GM18951 (cell line): Measurements from ENCODE around the gene DNM3.
A peak's percentile ranks its signal among the peaks of the same experiment; 100 is the strongest.

ENCODE experiments used
- POLR2A ChIP-seq: IDR thresholded peaks from 4 replicates; pipeline ENCODE4 v1.6.1; 2011; ENCODE audit warnings: mild to moderate bottlenecking; ENCODE audit not compliant: insufficient read length, insufficient read depth; ENCODE audit errors: extremely low read depth
- in situ Hi-C: fragments of 300-500 bp; cut with MboI; formaldehyde crosslinking; loops from one replicate; pipeline ENCODE4 v1.12.0; 2022; ENCODE audit warnings: low sequenced_read_pairs, mixed read lengths, inconsistent platforms; ENCODE audit not compliant: unreplicated experiment

Gene DNM3

DNA sequence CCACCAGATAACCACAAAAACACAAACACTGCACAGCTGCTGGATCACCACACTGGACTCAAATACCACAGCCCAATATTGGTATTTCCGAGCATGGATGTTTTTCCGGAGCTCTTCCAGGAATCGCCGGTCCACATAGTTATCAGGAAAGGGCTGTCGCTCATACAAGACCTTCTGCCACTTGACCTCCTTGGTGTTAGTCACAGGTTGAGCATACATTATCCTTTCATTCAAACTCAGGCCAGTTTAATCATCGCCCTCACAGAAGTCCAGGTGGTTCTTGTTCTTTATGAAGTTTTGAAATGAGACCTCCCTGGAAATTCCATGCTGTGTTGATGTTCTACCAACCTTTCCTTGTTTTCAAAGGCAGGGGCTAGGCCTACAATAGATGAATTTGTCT lies 601.1 kb downstream of the DNM3 start:
- in situ Hi-C loops: no loop called here
- no peak for TF ChIP-seq POLR2A

DNA sequence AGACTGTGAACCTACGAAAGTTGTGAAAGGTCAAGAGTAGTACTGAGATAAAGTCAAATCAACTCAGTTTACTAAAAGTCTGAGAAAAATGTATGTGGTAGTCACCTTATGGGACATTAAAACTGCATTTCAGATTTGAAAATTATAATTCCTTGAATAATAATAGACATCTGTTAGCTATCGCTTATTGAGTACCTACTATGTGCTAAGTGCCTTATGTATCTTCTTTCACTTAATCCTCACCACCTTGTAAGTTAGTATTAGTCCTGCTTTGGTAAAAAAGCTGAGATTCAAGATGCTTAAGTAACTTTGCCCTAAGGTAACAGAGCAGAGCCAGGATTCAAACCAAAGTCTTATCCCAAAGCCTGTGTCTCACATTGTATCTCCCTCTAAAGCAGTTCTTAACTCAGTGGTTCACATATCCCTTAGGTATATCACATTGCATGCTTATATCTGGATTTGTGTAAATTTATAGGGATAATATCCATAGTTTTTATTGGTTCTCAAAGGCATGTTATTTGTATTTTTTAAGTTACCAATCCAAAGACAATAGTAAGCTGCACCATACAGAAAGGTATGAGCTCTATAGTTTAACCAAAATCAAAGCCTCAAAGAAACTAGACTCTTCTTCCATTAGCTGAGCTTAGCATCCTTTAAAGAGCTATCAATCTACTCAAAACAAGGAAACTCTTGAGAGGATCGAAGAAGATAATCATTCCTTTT lies 601.7 kb downstream of the DNM3 start:
- TF ChIP-seq POLR2A: no peak
- in situ Hi-C loops: no loop called here

- peak; percentile 74 for TF ChIP-seq POLR2A
Observed at GRCh38 chr1:172443666-172444453, 602.6 kb downstream of the DNM3 start, which contains the start of gene PIGC. Gene PIGC (minus strand): TSS chr1:172444069. CDS start chr1:172442622, 1,447 bp downstream.

DNA sequence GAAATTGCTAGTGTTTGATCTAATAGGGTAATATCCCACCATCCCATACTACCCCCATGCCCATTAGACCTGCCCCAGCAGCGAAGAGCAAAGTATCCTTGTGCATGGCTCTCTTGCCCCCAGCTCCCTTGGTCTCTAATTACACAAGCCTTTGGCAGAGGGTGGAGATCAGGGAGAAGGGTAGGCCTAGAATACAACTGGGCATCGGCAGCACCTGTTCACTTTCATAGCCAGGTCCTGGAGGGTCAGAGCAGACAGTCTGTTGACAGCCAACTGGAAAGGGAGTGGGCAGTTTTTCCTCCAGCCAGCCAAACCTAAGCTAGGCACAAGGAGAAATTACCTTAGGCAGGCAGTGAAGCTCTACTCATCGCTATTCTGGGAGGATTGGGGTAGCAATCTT lies 605.2 kb downstream of the DNM3 start:
- in situ Hi-C loops: no loop called here
- no peak for TF ChIP-seq POLR2A

More at GRCh38 chr1:172443666-172444453, 602.6 kb downstream of the DNM3 start, which contains the start of gene PIGC:
- in situ Hi-C loops: no loop called here

GRCh38 chr1:172447641-172448040 lies 606.3 kb downstream of the DNM3 start:
- in situ Hi-C loops: no loop called here
- TF ChIP-seq POLR2A: no peak

DNA sequence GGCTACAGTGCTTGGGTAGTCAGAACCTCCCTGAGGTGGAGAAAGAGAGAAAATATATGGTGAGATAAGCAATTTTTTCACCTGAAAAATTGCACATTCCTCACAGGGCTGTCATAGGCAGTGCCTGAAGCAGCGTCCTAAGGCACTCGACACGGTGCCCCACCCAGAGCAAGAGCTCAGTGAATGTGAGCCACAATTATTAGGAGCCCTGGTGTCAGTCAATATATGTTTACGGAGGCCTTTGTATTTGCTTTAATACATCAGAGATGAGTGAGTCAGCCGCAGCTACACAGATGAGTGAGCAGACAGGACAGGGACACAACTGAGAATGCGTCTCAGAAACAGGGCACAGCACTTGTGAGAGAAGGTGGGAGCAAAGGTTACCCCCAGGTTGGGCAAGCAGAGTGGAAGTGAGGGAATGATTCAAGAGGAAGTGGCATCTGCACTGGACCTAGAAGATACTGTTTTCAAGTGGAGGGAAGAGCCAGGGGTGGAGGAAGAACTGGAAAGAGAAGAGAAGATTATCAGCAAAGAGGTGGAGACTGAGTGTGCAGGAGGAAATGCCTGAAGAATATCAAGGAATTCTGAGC lies 607.8 kb downstream of the DNM3 start:
- TF ChIP-seq POLR2A: no peak
- in situ Hi-C loops: no loop called here

GRCh38 chr1:172449585-172450523 lies 608.6 kb downstream of the DNM3 start:
- in situ Hi-C loops: no loop called here
- no peak for TF ChIP-seq POLR2A

DNA sequence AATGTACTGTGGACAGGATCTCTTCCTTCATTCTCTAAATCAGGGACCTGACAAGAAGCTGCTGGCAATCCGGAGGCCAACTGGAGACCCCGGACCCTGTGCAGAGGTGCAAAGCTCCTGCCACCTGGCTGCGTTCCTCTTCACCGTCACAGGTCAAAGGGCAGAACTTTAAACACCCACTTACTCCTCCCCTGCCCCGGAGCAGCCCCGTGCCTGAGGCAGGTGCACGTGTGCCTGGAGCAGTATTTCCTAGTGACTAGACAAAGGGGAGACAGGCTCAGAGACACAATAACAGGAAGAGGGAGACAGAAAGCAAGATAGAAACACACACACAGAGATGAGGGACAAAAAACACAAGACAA lies 609.2 kb downstream of the DNM3 start:
- in situ Hi-C loops: no loop called here
- no peak for TF ChIP-seq POLR2A

DNA sequence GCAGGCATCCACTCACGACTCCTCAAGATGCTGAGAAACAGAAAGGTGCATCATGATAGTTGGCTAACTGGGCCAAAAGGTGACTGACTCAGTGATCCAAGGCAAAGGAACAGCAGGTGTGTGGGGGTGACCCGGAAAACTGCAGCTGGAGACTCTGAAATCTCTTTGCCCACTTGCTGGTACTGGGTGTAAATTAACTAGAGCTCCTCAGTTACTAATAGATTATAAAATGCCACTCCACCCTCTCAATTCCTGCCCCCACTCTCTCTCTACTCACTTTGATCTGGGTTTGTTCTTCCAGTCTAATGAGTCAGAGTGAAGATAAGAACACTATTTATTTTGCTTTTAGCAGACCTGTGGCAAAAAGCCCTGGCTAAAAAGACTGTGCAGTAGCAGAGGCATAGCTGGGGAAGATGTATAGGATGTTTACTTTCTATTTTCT lies 609.7 kb downstream of the DNM3 start:
- in situ Hi-C loops: no loop called here
- TF ChIP-seq POLR2A: no peak

DNA sequence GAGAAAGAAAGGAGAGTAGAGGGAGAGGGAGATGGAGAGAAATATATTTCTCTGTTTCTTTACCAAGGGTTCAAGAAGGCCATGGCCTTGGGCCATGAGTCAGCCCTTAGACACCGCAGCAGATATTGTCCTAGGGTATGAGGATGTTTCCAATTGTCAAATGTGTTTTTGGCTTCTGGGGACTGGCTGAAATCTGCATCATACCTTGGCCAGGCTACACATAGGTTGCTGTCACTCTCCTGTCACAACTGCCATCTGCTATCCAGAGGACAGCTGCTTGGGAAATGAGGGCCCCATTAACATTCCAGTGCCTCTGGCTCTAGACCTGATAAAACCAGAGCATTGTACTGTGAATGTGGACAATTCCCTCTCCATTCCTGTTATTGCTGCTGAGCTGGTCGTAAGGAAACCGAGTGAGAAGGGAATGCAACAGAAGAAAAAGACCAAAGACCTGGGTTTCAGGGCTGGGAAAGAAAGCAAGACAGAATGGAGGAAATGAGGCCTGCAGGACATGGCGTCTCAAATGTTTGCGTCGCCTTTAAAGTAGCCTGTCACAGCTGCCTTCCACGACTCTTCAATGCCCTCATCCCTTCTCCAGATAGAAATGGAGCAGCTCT lies 611.3 kb downstream of the DNM3 start:
- no peak for TF ChIP-seq POLR2A

GRCh38 chr1:172453153-172453545 lies 611.9 kb downstream of the DNM3 start:
- no peak for TF ChIP-seq POLR2A
- in situ Hi-C loops: no loop called here

More for the DNA sequence above, 611.3 kb downstream of the DNM3 start:
- in situ Hi-C loops: no loop called here

GRCh38 chr1:172453607-172454006 lies 612.3 kb downstream of the DNM3 start:
- in situ Hi-C loops: no loop called here
- TF ChIP-seq POLR2A: no peak
